ENCODE data around the gene GRIN2A.

DNA sequence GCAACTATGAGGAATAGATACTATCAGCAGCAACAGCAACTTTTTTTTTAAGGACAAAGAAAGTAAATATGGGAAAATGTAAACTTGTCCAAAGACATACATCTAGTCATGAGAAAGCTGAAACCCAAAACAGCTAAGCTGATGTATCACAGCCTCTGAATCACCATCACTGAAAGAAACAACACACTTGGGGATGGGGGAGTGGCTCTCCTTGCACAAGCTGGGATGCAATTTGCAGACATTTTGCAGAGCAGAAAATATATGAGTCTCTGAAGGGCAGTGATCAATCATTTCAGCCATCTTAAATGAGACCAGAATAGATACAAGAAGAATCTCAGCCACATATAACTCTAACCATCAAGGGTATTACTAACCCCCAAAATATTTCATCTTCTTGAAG, 79.1 kb downstream of the GRIN2A start:
- TF ChIP-seq POLR2A (IDR thresholded peaks at IDR 0.05; ENCODE audit: low read depth, low read length) (no peak), TAF1 (IDR thresholded peaks at IDR 0.05; ENCODE audit: borderline replicate concordance, low read depth, low read length) (no peak)
